ENCODE data around the gene ARL5B.

ARL5B gene

GRCh38 chr10:18651324-18652007, 7.8 kb upstream of the ARL5B start, which contains the start of gene NSUN6 (continued):
- TF ChIP-seq ZNF791 (tag by site-specific recombination; IDR thresholded peaks at IDR 0.05) (no peak), ZNF670 (tag by site-specific recombination; IDR thresholded peaks at IDR 0.05; ENCODE audit: low read depth) (no peak), ZNF114 (tag by site-specific recombination; IDR thresholded peaks at IDR 0.05) (no peak), ZNF785 (tag by site-specific recombination; IDR thresholded peaks at IDR 0.05) (no peak), KLF8 (tag by site-specific recombination; IDR thresholded peaks at IDR 0.05) (peak; percentile 86), INSM2 (tag by site-specific recombination; IDR thresholded peaks at IDR 0.05) (peak; percentile 48; the same call in 1 of the 2 replicates), ZNF19 (tag by site-specific recombination; IDR thresholded peaks at IDR 0.05; ENCODE audit: low read depth) (no peak), ZBTB7A (tag by site-specific recombination; IDR thresholded peaks at IDR 0.05; ENCODE audit: low read depth) (no peak), AEBP2 (tag by site-specific recombination; IDR thresholded peaks at IDR 0.05; ENCODE audit: borderline replicate concordance) (no peak), GLI4 (tag by site-specific recombination; IDR thresholded peaks at IDR 0.05) (0 out of 2 replicates have a peak, but pooled peaks have one; percentile 20), ZNF266 (tag by site-specific recombination; IDR thresholded peaks at IDR 0.05; ENCODE audit: low read depth) (no peak), ZNF335 (tag by site-specific recombination; conservative IDR thresholded peaks at IDR 0.05) (peak; percentile 69), ZNF514 (tag by site-specific recombination; IDR thresholded peaks at IDR 0.05) (no peak), PBX3 (CRISPR knock-in tag; IDR thresholded peaks at IDR 0.05) (no peak), ZNF501 (tag by site-specific recombination; IDR thresholded peaks at IDR 0.05) (0 out of 2 replicates have a peak, but pooled peaks have one; percentile 79), ZNF2 (tag by site-specific recombination; IDR thresholded peaks at IDR 0.05) (0 out of 2 replicates have a peak, but pooled peaks have one; percentile 20), ZNF521 (tag by site-specific recombination; IDR thresholded peaks at IDR 0.05) (no peak), ZNF311 (tag by site-specific recombination; IDR thresholded peaks at IDR 0.05; ENCODE audit: borderline replicate concordance) (no peak), OSR2 (tag by site-specific recombination; IDR thresholded peaks at IDR 0.05) (no peak), ZNF704 (tag by site-specific recombination; IDR thresholded peaks at IDR 0.05) (no peak), GFI1B (tag by site-specific recombination; IDR thresholded peaks at IDR 0.05) (no peak)
- TF ChIP-seq, protein P1, sequence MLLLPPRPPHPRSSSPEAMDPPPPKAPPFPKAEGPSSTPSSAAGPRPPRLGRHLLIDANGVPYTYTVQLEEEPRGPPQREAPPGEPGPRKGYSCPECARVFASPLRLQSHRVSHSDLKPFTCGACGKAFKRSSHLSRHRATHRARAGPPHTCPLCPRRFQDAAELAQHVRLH (tag by site-specific recombination; IDR thresholded peaks at IDR 0.05), result peak; percentile 66
- TF ChIP-seq, protein P2, sequence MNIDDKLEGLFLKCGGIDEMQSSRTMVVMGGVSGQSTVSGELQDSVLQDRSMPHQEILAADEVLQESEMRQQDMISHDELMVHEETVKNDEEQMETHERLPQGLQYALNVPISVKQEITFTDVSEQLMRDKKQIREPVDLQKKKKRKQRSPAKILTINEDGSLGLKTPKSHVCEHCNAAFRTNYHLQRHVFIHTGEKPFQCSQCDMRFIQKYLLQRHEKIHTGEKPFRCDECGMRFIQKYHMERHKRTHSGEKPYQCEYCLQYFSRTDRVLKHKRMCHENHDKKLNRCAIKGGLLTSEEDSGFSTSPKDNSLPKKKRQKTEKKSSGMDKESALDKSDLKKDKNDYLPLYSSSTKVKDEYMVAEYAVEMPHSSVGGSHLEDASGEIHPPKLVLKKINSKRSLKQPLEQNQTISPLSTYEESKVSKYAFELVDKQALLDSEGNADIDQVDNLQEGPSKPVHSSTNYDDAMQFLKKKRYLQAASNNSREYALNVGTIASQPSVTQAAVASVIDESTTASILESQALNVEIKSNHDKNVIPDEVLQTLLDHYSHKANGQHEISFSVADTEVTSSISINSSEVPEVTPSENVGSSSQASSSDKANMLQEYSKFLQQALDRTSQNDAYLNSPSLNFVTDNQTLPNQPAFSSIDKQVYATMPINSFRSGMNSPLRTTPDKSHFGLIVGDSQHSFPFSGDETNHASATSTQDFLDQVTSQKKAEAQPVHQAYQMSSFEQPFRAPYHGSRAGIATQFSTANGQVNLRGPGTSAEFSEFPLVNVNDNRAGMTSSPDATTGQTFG (tag by site-specific recombination; IDR thresholded peaks at IDR 0.05; ENCODE audit: borderline replicate concordance), result no peak
- TF ChIP-seq, protein P3, sequence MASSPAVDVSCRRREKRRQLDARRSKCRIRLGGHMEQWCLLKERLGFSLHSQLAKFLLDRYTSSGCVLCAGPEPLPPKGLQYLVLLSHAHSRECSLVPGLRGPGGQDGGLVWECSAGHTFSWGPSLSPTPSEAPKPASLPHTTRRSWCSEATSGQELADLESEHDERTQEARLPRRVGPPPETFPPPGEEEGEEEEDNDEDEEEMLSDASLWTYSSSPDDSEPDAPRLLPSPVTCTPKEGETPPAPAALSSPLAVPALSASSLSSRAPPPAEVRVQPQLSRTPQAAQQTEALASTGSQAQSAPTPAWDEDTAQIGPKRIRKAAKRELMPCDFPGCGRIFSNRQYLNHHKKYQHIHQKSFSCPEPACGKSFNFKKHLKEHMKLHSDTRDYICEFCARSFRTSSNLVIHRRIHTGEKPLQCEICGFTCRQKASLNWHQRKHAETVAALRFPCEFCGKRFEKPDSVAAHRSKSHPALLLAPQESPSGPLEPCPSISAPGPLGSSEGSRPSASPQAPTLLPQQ (tag by site-specific recombination; IDR thresholded peaks at IDR 0.05), result no peak

All from HEK293 (cell line).